ENCODE measurements around the gene PPP1R14C.

DNA sequence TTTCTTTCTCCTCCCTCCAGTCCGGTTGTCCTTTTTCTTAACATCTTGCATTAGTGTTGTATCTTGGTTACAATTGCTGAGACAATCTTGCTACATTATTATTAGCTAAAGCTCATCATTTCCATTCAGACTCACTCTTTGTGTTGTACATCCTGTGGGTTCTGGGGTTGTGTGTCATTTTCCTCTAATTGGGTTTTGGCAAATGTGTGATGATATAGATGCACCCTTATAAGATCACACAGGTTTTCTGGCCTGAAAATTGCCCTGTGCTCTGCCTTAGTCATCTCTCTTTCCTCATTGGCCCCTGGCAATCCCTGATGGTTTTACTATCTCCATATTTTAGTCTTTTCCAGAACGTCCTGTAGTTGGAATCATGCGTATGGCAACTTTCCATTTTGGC is 60.1 kb downstream of the PPP1R14C start:
- no peak for TF ChIP-seq RARB (CRISPR knock-in tag; IDR thresholded peaks at IDR 0.05)
- no peak for TF ChIP-seq ZFP30 (CRISPR knock-in tag; IDR thresholded peaks at IDR 0.05)
